Dermis blood vessel endothelial cell (primary cell): ENCODE measurements around the gene IRS1. TPM values are rescaled to one million over a fixed set of nuclear protein-coding genes. Genes with fewer than 3 reads are reported as not detected.

Experiments used
- DNase-seq: peaks from one replicate; pipeline ENCODE4 v3.0.0; 2010
- total RNA-seq: library from RNA; depleted of rRNA; stranded (reverse); fragments of >200 nt; gene quantifications from 2 replicates; pipeline ENCODE4 v1.2.3, GENCODE V29; 2014

IRS1 gene
- total RNA-seq, 1 donor from 2014 or later: 0.17 TPM

DNA sequence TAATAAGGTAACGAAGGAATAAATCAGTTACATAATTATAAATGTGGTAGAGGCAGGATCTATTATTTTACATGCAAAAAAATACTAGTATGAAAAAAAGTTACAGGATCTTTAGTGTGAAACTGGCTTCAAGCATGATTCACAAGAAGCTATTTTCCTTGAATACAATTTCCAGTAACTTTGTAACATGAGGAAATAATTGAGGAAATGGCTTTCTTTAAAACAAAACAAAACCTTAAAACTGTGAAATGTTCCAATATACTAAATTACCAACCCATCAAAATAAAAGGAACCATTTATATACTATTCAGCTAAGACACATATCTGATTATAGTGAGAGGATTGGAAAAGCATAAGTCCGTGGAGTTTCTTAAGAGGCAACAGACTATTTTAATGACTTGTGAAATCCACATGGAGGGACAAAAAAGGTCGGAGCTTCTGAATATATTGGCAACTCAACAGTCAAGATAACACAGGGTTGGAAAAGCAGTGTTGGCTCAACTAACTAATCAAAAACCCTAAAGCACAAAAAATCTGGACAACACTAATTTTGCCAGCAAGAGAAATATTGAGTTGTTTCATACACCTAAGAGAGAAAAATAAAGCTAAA, 10.6 kb downstream of the IRS1 start:
- no peak for DNase-seq

DNA sequence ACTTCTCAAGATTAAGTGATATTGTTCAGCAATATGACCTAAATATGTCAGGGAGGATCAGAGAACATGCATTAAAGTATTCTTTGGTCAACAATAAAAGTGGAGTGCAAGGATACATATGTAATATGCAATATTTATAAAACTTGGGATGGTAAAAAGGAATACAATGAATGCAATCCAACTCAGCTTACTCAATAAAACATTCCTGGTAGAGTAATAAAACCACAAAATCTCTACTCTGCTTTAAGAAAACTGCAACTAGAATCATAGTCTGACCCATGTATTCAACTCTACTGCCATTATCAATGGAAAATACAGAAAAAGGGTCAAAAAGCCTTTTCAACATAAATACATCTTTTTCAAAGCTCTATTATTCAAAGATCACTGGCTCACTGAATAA, 11.6 kb downstream of the IRS1 start:
- no peak for DNase-seq

DNA sequence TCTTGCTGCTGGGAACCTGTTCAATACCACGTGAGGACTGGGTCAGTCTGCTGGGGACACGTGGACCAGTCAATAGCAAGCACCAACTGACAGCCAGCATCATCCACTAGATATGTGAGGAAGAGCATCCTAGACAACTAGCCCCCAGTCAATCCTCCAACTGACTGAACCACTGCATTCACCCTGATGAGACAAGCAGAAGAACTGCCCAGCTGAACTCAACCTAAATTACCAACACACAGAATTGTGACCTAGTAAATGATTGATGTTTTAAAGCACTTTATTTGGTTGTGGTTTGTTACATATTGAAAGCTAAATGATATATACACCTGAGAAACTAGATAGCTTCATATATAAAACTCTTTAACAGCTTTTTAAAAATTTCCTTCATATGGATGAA, 15.7 kb downstream of the IRS1 start:
- DNase-seq: no peak

DNA sequence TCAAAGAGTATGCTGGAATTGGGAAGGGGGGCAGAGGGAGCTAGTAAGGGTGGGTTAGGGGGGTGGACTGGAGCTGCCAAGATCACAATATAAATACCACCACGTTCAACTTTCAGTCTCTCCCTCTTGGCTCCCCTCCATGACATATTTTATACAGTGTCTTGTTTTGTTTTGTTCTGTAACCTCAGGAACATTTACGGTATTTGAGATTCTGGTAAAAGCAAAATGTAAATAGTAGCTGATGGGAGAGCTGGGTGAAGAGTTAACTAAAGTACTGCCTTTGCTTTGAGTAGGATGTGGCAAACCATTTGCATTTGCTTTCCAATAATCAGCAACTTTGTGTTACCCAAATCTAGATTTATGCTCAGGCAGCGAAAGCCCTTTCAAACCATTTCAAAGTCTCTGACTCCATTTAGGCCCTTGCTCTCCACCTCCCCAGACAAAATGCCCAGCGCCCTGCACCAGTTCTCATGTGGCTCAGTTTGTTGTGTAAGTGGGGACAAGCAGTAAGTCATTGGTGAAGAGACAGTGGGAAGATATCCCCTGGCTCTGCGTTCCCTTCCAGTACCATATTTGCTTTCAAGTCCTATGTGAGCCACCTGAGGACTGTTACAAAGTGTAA, 17.4 kb downstream of the IRS1 start:
- DNase-seq: no peak

DNA sequence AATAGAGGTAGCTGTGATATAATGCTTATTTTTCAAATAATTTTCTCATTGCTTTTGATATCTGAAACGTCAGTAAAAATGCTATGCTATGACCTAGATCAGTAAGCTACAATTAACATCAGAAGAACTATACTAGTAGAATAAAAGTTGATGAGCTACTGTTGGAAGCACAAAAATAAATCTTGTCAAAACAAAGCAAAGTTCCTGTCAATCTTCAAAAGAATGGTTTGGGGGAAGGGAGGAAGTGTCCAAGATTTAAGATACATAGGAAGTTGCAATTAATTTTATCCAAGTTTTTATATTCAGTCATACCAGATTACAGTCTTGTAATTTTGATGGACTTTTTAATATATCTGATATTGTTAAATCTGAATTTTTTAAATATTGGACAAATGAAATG, 19.2 kb downstream of the IRS1 start:
- DNase-seq: no peak

DNA sequence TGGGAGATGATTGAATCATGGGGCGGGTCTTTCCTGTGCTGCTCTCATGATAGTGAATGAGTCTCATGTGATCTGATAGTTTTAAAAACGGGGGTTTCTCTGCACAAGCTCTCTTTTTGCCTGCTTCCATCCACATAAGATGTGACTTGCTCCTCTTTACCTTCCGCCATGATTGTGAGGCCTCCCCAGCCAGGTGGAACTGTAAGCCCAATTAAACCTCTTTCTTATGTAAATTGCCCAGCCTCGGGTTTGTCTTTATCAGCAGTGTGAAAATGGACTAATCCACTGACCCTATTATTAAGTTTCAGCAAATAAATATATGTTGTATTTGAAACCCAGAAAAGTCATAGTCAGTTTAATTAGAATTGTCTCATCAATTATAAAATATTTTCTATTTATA, 22.0 kb downstream of the IRS1 start:
- DNase-seq: no peak

DNA sequence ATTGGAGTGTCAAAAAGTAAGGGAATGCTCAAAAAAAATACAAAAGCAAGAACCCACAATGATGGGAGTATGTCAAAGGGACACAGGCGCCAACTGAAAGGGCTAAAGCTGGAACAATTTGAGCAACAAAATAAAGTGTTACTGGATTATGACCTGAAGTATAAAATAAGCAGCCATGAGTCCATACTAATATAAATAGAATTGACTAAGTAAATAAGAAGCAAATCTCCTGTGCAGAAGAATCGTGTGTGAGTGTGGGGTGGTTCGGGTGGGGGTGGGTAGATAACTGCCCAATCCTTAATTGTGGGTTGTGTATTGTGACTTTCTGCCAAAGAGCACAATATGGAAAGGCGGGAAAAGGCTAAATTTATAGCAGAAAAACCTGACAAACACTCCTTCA, 23.5 kb downstream of the IRS1 start:
- DNase-seq: no peak

DNA sequence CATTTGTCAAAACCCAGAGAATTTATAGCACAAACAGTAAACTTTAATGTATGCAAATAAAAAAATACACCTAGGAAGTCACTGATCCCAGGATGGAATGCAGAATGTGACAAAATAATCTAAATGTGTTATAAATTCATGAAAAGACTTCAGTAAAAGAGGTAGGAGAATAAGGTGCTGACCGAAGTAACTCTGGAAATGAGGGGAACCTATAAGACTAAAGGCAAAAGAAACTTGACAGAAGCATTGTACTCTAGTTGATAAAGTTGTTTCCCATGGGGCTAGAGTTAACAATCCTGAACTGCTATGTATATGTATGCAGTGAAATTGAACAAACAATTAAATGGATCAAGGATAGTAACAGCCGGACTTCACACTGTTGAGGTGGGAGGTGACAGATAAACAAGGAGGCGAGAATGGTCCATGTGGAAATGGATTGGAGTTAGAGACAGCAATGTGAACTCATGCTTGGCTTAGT, 24.5 kb downstream of the IRS1 start:
- no peak for DNase-seq

DNA sequence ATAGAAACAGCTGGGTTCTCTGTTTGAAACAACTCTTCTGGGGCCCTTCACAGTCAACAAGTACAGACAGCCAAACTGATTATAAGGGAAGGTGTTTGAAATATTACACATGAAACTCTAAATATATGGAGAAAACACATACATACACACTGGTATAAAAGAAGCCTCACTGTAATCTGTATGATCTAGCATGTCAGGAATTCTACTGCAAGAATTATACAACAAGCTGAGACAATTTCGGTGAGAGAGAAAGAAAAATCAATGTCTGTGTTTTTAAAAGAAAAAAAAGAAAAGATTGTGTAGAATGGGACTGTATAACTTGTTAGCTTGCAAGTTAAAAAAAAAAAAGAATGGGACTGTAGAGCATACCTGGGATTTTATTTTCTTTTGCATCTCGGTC, 26.3 kb downstream of the IRS1 start:
- DNase-seq: no peak

DNA sequence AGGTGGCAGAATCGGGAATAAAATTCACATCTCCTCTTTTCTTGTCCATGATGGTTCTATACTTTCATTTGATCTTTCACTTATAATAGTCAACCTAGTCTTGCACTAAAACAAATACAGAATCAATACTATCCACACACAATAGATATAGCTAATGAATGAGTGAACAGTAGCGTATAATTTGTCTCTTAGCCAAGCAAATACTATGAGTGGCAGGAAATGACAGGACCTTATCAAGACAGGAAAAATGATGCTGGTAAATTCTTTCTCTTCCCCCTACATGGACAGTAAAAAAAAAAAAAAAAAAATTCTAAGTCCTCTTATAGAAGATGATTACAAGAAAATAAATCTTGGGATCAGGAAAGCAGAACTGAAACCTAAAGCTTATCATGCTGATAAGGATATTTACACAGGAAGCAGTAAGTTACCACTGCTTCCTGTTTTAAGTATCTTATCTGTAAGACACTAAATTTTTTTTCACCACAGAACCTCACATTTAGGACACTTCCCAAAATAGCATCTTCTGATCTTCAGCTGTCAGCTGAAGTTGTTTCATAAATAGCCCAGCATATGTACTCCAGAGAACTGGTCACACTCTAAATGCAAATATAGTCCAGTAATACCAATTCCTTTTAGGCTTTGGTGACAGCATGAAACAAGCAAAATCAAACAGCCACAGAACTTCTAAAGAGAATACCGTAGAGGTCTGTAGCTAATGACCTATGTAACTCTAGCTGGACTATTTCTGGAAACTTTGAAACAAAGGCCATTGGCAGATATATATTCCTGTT, 27.0 kb downstream of the IRS1 start:
- no peak for DNase-seq

DNA sequence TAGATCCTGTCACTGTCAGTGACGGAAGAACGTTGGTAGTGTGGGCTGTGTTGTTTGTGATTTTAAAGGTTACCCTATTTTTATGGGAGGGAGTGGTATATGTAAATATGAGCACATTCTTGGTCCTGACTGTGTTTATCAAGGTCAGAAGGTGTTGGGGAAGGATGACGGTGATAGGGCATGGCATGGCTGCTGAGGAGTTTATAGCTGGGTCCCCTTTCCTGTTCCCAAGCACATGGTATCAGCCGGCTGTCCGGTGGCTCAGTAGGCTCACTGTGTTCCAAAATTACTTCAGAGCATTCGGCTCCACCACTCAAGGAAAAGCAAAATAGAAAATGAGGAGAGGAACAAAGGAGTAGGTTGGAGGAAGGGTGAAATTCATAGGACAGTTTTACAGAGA, 28.6 kb downstream of the IRS1 start:
- no peak for DNase-seq

DNA sequence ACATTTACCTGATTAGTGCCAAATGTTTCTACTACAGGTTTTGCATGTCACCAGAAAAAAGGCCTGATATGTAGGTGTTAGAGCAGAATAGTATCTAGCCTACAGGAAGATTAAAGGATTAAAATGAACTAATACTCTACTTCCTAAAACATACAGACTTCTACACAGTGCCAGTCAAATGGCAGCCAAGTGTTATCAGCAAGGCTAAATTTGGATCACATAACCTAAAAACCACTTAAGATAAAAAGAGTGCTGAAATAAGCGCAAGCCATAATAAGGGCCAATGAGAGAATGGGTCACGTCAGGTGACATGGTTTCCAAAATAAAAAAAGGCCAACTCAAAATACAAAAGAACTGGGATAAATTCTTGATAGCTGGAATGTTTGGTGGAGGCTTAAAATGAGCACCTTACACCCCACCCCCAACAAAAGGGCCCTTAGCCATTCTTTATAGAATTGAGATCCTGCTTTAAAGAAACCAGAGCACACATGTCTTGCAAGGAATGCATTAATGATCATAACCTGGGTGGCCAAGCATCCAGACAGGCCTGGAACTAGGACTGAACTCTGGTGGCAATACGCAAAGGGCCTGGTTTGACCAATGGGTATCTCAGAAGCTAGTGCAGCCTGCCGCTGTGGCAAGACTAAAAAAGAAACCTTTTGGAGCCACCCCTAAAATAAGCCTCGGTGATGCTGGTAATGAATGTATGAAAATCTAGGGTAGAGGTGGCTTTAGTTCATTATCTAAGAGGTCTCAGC, 32.4 kb downstream of the IRS1 start:
- no peak for DNase-seq

DNA sequence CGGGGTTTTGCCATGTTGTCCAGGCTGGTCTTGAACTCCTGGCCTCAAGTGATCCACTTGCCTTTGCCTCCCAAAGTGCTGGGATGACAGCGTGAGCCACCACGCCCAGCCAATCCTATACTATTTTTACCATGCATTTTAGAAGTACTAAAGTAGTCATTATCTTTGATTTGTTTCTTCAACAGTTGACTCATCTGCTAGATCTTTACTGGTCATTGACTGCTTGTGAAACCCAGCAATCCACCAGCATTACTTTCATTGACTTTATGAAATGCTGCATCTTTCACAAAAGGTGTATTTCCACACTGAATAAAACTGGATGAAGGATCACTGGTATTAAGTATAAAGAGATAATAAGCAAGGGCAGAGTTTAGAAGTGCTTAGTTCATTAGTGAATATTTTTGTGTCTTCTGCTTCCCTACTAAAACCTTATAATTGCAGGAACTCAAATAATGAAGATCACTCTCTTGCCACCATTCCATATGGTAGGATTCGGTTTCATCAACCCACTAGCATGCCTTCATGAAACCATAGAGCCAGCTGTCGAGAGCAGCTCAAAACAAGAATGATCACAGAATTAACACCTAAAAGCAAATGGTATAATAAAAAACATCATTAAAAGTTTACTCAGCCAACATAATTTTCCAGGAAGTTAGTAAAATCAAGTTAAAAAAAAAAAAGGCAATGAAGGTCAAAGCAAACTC, 33.1 kb downstream of the IRS1 start:
- no peak for DNase-seq

DNA sequence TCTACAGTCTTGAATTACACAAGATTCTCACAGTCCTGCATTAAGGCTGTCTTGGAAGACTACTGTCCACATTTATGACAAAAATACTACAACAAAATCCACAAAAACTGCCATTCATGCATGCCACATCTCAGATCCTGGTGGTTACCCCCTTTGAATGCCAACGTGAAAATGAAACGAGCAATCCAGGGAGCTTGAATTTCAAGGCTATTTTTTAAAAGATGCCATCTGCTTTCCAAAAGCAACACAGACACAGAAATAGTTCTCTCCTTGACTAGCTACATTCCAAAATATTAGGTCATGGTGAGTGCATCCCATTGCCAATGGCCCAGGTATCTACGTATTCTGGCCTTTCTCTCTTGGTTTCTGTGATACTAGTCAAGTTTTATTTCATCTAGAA, 36.3 kb downstream of the IRS1 start:
- no peak for DNase-seq

DNA sequence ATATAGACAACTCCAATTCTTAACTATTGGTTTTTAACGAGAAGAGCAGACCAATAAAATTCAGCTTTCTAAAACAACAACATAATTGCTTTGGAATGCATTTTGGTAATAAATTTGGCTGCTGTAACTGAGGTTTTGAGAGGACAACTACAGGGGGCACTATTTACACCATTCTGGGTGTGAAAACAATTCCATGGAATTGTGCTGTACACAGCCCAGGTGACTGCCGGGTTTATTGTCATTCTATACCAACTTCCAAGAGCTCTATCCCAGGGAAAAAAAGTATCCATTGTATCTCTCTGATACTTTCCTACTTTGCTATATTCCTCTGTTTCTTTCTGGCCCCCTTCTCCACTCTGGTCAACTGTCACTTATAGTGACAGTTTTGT, 38.4 kb downstream of the IRS1 start:
- no peak for DNase-seq

DNA sequence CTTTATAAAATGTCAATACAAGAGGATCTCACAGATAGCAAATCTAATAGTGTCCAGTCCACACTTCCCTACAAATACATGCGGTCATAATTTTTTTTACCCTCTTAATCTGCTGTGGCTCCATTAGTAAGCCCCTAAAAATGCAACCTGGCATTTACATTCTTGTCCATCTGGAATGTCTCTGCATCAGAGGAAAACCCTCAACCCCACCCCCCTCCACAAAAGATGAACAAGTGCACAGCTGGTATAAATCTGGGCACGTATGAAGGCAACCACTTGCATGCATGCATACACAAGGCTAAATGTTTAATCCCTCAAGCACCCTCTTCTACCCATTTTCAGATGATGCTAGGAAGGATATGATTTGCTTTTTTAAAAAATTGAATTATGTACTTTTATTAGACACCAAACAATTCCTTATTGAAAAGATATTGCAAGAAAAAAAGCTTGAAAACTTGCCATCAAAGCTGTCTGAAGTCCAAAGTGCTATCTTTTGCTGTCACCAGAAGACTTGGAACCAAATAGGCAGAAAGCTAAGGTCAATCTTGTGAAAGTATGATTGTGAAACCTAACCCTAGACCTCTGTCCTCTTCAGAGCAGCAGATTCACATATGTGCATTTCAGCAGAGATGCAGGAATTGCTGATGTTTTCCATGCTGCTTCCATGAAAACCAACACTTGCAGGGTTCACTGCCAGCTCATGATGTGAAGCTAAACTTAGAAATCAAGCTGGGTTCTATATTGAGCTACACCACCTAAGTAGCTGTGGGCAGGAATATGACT, 39.0 kb downstream of the IRS1 start:
- DNase-seq: no peak

DNA sequence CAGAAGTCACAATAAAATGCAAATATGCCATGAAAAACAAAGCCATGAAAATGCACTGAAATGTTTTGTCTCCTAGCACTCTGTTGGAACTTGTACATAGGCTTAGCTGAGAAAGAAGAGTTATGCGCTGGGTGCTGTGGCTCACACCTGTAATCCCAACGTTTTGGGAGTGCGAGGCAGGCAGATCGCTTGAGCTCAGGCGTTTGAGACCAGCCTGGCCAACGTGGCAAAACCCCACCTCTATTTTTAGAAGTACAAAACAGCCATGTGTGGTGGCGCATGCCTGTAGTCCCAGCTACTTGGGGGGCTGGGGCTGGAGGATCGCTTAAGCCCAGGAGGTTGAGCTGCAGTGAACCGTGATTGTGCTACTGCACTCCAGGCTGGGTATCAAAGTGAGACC, 39.9 kb downstream of the IRS1 start:
- DNase-seq: no peak

DNA sequence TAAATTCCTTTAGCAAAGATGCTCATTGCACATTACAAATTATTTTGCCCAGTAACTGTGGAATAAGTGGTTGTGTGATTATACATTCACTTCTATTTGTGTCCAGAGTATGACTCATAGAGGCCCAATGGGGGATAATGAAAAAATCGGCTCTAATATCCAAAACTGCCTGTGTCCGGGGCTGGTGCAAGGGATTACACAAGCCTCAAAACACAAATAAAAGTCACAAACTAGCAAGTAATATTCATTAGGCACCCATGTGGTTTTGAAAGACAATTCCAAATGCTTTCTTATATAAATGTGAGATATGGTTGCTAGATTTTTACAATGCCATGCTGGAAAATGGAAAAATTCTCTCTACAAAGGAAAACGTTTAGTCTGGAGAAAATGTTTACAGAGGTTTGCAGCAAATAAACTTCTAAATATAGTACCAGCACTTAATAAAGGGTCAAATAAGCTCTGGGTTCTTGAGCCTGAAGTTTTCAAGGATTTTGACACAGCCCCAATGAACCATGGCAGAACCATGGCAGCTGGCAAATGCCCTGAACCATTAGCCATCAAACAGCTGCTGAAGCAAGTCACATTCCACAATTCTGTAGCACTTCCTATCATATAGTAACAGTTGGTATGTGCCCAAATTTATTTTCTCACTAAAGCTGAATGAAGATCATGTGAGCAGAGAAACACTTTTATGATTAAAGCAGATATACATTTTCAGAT, 40.5 kb downstream of the IRS1 start:
- no peak for DNase-seq

DNA sequence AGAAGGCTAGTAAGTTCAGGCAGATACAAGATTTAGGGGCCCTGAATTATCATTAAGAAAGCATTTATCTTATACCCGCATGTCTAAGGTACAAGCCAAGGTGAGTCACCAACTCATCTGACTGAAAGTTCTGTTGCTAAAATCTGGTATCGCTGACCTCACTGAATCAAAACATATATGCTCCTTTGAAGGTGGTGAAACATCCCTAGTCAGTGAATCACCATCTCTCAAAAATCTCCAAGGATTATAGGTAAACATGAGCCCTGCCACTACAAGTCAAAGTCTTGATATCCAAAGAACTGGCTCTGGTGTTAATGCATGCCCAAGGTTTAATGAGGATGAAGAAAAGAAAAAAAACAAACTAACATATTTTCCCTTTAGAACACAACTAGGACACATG, 43.5 kb downstream of the IRS1 start:
- DNase-seq: no peak

DNA sequence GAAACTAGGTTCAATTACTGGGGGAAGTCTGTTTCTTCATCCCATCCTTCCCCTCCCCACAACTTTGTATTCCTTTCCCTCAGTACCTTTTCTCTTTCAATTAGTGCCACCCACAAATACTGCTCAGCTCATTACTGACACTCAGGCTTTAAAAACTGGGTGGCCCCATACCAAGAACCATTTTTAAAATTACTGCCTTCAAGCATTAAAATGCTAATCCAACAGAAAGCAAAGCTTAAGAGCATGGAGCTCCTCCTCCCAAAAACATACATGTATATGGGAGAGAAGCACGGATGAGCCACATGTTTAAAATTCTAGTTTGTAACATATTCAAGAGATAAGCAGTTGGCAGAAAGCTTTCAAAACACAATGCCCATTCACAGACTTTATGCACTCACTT, 44.0 kb downstream of the IRS1 start:
- no peak for DNase-seq
